HG02610 (cell line): Measurements from ENCODE around the gene UCK2.

Source experiments
- ATAC-seq: cut with Tn5 transposase; IDR thresholded peaks from one replicate; pipeline ENCODE4 v1.9.1; 2021; ENCODE audit warnings: mild to moderate bottlenecking, moderate library complexity; ENCODE audit not compliant: unreplicated experiment

The UCK2 gene

DNA sequence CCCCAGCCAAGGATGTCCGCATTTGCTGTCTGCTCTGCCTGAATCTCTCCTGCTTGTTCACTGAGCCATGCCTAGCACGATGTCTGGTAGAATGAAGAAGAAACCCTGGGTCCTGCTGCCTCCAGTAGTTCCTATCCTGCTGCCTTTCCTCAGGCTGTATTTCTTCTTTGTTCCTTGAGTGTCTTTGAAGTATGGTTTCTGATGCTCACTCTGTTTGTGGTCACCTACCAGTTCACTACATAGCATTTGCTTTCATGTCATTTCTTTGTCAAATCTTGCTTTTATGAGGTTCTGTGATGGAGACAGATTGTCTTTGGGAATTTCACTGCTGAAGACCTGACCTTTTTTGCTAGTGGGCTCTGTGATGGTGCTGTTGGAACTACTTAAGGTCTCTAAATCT, 5.9 kb downstream of the UCK2 start:
- ATAC-seq = no peak

DNA sequence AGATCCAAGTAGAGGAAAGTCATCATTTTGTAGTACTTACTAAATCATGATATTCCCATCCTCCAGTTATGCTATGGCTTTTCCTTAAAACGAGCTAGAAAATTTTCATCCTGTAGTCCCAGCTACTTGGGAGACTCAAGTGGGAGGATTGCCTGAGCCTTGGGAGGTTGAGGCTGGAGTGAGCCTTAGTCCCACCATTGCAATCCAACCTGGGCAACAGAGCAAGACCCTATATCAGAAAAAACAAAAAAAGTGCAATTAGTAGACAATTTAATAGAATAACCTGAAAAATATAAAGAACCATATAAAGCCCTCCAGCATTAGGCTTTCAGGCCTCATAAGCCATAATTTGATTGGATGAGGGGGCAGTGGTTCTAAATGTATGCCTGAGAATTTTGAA, 6.8 kb downstream of the UCK2 start:
- ATAC-seq = no peak

DNA sequence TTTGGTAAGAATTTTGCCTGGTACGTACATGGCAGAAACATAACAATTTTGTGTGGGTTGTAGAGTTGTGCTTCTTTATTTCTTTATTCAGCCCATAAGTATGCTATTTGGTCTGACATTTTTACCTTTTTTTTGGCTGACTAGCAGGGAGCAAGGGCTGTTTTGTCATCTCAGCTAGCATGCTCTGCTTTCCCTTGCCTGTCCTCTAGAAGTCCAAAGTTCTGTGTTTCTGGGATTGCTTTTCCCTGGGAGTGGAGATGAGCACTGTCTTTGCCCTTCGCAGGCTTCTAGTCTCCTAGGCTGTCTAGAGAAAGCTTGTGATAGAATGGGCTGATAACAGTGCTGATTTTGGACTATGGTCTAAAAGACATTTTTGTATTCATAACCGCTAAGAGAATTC, 7.5 kb downstream of the UCK2 start:
- ATAC-seq = no peak

DNA sequence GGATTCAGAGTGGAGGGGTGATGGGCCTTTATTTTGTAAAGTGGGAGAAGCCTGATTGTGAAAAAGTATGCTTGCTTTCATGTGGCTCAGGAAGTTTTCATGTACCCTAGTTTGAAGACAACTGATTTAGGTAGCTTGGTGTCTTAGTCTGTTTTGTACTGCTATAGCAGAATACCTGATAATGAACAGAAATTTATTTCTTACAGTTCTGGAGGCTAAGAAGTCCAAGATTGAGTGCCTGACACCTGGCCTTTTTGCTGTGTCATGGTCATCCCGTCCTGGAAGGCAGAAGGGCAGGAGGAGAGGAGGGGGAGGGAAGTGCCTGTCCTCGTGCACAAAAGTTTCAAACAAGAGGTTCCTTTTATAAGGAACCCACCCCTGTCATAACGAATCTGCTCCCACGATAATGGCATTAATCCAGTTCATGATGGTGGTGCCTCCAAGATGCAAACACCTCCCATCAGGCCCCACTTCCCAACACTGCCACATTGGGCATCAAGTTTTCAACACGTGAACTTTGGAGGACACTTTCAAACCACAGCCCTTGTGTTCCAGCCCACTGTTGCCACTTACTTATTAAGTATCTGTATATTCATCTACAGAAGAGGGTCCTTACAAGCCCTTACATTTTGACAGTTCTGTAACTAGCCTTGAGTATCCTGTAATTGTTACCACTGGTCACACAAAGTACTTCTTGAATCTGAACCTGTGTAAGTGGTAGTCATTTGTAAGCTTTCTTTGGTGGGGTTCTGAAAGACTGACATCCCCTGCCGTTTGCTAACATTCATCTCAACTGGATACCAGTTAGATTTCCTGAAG, 9.5 kb downstream of the UCK2 start:
- ATAC-seq = no peak

DNA sequence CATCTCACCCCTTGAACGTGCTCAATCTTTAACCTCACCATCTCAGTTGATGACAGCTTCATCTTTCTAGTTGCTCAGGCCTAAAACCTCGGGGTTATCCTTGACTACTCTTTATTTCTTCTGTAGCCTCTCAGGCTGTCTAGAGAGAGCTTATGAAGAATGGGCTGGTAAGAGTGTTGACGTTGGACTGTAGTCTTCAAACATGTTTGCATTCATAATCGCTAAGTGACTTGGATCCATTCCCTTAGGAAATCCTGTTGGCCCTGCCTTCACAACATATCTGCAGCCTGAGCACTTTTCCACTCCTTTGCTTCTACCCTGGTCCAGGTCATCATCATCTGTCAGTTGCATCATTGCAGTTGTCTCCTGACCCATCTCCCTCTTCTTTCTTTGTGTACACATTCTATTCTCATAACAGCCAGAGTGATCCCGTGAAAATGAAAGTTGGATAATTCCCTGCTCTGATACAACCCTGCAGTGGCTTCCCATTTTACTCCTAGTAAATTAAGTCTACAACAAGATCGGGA, 10.5 kb downstream of the UCK2 start:
- no peak for ATAC-seq

DNA sequence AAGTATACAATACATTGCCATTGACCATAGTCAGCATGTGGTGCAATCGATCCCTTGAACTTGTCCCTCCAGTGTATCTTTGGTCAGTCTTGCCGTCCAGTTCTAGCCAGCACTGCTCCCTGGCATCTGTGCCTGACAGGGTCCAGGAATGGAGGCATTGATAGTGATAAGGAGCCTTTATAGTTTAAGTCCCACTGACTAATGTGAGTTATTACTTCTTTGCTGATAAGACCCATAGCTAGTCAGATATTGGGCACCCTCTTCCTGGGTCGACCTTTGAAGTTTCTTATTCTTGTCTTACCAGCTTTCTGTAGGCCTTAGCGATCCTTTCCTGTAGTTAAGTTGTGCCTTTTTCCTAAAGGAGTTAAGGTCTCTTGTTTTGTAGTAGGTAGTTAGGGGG, 13.0 kb downstream of the UCK2 start:
- no peak for ATAC-seq

DNA sequence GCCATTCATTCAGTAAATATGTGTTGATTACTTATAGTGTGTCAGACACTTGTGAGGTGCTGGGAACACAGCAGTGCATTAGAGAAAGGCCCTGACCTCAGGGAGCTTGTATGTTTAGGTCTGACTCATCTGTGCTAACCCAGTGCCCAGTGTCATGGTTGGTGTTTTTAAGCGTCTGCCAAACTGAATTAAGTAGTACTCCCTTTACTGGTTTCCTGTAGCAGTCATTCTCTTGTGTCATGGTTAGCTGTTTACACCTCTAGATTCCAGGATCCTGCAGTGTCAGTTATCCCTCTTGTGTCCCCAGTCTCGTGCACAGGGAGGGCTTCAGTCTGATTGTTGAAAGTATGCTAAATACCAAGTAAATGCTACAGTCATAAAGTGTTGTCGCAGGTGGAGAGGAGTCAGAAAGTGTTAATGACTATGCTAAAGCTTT, 14.2 kb downstream of the UCK2 start:
- peak; percentile 50 for ATAC-seq

DNA sequence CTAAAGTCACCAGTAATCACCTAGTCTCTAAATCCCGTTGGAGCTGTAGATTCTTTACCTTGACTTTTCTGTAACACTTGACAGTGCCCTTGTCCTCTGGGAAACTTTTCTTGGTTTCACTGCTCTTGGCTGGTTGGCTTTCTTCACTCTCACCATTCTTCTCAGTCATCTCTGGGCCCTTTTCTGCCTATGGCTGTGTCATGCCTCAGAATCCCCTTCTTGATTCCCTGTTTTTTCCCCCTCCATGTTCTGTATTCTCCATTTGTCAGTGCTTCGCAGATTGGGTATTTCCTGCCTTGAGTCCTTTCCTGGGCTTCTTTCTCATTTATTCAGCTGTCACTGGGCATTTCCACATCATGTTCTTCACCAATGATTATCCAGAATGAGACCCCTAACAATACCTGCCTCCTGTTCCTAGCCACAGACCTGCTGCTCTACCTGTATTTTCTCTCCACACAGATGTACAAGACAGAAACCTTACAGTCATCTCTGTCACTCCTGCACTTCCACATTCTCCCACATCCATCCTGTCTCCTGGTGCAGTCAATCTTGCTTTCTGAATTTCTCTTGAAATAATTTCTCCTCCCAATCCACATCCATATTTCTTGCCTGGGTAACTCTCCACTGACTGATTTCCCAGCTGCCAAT, 14.7 kb downstream of the UCK2 start:
- peak; percentile 37 for ATAC-seq

DNA sequence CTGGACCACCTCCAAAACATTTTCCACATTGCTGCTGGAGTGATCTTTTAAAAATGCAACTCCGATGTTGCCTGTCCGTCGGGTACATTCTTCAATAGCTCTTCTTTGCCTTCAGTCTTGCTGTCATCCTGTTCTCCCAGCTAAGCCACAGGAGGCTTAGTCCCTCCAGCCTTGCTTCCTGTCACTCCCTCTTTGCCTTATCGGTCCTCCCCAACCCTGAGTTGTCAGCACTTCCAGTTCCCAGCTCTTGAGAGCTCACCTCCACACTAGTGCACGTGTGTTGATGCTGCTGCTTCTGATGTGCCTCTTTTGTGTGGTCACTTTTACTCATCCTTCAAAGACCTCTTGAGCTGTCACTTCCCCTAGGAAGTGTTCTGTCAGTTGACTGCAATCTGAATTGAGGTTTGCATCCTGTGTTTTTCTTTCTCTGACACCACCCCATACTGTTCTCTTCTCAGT, 15.3 kb downstream of the UCK2 start:
- peak; percentile 72 for ATAC-seq

DNA sequence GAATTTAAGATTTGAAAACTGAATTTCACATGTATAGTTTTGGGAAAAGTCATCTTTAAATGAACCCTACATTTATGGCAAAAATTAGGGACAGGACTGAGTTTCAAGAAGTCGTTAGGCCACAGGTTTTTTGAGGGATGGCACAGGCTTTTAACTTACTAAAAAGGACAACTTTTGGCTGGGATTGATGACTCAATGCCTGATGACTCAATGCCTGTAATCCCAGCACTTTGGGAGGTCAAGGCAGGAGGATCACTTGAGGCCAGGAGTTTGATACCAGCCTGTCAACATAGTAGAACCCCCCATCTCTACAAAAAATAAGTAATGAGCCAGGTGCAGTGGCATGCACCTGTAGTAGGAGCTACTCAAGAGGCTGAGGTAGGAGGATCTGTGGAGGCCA, 15.9 kb downstream of the UCK2 start:
- no peak for ATAC-seq

DNA sequence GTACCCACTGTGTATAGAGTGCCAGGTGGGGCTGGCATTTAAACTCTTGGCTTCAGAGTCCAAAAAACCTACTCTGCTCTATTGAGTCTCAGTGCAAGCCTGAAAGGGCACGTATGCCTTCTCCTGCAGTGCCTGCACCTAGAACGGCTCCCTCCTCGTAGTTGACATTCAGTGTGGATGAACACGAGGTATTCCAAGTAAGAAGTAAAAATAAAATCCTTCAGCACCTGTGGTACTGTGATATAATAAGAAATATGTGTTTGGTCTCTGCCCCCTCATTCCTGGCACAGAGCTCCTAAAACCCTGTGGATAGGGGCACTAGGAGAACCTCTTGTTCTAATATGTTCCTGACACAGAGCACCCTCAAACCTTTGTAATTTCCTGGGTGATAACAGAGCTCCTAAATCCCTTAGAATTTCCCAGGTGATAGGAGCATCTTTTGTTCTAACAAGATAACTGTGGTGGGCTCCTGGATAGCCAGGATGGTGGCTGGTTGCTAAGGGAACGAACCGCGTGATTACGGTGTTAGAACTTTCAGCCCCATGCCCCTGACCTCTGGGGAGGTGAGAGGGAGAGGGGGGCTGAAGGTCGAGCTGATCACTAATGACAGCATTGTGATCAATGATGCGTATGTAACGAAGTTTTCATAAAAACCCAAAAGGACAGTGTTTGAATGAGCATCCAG, 16.8 kb downstream of the UCK2 start:
- no peak for ATAC-seq

DNA sequence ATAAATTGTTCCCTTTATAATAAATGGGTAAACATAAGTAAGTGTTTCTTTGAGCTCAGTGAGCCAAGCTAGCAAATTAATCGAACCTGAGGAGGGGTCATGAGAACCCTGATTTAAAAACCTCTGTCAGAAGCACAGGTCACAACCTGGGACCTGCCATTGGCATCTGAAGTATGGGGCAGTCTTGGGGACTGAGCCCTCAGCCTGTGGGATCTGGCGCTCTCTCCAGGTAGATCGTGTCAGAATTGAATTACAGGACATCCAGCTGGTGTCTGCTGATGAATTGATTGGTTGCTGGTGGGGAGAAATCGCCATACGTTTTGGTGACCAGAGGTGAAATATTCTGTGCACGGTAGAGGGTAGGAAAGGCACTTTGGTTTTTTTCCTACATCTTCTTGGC, 17.5 kb downstream of the UCK2 start:
- ATAC-seq = no peak

DNA sequence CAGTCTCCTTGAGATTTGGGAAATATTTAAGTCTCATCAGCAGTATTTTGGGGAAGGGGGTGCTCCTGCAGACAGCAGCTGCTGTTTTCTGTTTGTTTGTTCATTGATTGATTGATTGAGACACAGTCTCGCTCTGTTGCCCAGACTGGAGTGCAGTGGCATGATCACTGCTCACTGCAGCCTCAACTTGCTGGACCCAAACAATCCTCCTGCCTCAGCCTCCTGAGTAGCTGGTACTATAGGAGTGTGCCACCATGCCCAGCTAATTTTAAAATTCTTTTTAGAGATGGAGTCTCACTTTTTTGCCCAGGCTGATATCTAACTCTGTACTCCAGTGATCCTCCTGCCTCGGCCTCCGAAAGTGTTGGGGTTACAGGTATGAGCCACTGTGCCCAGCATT, 18.2 kb downstream of the UCK2 start:
- ATAC-seq = no peak

DNA sequence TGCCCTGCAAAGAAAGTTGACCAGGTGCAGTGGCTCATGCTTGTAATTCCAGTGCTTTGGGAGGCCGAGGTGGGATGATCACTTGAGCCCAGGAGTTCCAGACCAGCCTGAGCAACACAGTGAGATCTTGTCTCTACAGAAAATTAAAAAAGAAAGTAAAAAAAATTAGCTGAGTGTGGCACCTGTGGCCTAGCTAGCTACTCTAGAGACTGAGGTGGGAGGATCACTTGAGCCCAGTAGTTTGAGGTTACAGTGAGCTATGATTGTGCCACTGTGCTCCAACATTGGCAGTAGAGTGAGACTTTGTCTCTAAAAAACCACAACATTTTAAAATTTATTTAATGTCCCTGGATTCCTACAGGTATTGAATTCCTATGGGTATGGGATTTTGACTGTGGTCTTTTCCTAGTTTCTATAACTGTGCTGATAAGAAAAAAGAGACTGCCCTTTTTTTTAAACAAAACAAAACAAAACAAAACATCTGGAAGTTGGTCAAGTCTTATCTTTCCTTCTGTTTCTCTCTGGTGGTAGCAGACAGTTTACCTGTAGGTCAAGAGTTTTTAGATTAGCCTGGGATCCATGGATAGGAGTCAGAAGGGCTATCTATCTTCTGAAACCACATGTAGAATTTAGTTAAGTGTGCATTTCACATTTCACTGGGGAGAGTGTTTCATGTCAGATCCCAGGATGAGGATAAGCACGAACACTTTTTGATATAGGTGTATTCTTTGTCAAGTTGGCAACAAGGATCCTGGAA, 18.8 kb downstream of the UCK2 start:
- no peak for ATAC-seq

DNA sequence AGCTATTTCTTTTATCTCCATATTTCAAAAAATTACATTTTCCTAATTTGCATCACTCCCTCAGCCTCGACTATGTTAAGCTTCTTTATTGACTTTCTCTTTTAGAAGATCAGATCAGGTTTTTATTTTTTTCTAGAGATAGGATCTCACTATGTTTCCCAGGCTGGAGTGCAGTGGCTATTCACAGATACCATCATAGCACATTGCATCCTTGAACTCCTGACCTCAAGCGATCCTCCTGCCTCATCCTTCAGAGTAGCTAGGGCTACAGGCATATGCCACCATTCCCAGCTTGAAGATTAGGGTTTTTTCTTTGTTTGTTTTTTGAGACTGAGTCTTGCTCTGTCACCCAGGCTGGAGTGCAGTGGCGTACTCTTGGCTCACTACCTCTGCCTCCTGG, 20.1 kb downstream of the UCK2 start:
- ATAC-seq = no peak

DNA sequence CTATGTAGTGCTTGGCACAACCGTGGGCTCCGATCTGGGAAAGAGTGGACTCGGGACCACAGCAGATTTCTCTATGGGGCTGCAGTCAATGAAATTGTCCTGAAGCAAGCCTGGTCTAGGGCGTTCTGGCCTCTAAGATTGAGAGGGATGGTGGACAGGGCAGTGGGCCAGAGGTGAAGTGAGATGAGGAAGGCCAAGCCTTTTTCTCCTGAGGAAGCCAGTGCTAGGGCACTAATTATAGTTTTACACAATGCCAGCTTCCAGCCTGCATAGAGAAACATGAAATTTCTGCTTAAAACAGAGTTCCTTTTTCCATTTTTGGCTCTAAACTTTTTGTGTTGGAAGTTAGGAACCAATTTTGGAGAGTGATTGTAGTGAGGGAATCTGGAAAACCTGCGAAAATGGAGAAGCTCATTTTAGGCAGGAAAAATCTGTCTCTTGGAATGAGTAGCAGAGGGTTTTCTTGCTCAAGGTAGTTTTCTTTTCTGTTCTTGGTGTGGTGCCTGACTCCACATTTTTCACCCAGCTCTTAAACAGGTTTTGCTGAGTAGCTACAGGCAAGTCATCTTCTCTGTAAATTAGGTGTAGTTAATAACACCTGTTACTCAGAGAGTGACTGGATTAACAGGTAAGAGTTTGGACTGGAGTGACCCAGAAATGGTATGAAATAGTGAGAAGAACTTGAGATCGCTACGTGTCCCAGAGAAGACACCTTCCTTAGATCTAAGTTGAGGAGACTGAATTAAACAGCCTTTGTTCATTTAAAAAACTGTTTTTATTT, 22.1 kb downstream of the UCK2 start:
- ATAC-seq = no peak

DNA sequence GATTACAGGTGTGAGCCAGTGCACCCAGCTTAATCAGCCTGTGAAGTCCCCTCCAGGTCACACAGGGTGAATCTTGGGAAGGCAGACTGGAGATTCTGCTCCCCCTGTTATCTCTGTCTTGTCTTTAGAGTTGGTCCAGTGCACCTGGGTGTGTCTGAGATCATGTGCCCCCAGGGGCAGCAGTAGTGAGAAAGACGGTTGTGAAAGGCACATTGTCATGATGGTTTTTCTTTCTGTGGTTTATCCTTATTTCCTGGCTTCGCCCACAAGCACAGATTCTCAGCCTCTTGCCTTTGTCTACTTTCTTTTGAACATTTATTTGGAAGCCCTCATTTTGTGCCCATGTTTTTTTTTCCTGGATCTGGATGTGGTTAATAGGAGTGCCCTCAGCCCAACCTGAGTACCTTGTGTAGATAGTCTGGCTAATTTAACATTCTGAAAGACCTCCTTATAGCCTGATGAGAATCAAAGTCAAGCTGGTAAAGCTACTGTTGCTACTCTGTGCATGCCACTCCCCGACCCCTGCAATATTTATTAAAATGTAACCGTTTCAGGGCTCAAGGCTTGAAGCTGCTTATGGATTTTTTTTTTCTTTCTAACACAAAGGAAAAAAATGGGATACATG, 23.7 kb downstream of the UCK2 start:
- peak; percentile 52 for ATAC-seq

DNA sequence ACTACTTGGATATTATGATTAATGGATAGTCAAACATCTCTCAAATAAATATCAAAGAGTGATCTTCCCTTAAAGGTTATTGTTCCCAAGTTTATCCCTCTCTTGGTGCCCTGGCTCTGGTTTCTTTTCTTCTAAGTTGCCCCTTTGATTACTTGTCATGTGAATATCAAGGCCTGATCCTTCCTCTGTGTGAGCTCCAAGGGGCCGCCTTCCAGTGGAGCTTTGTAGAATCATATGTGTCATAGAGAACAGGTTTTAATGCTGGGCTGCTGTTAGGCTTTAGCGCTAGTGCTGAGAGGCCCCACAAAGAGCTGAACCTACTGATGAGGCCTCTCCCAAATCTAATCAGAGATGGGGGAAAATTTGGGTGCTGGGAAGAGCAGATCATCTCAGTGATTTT, 25.5 kb downstream of the UCK2 start:
- no peak for ATAC-seq

DNA sequence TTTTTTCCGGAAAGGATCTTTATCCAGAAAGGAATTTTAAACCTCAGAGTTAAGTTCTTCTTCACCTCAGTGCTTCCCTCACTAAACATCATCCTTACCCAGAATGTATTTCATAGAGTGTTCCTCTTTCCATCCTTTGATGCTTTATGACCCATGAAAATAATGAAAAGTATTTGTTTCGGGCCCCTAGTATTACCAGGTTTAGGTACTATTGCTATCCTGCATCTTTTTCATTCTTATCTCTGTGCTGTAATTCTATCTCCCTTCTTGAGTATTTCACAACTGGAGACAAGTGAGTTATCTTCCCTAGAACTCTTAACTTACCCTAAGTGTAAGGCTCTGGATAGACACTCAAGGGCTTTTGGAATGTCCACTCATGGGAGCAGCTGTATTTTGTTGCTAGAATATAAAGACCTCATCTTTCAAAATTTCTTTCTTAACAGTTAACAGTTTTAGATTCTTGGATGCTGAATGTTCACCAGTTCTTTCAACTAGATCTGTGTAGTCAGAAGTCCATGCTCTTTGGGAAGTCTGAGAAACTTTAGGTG, 26.2 kb downstream of the UCK2 start:
- no peak for ATAC-seq
